HepG2 (cell line): Measurements from ENCODE around the gene PPP1R12A. TPM values are rescaled to one million over a fixed set of nuclear protein-coding genes. Genes with fewer than 3 reads are reported as not detected.

Source experiments
- ATAC-seq: fragments of 200-7000 bp; cut with Tn5 transposase; 3 replicates; pipeline ENCODE4 v1.9.1; 2020; ENCODE audit warnings: mild to moderate bottlenecking, moderate library complexity
- BruUV-seq: library from RNA; stranded (reverse); fragments of 400-500 nt; replicated peaks from 2 replicates; lab custom pipeline; 2021; lab: Mats Ljungman, UMichigan
- CTCF ChIA-PET: fragments of 300-600 bp; formaldehyde crosslinking; extraction: SDS; loops from one replicate; lab custom pipeline; 2021; ENCODE audit warnings: low total read pairs, inconsistent platforms, low intra/inter-chr PET ratio; lab: Yijun Ruan, JAX
- POLR2A ChIA-PET: fragments of 350-600 bp; sonication (Branson Sonifier 250); formaldehyde crosslinking; loops from one replicate; lab custom pipeline; 2020; ENCODE audit warnings: antibody characterized with exemption, inconsistent platforms; lab: Yijun Ruan, JAX
- DNase-seq: peaks from one replicate; pipeline ENCODE4 v3.0.0-alpha.2; 2015; ENCODE audit warnings: low spot score
- FAIRE-seq: peaks from 3 replicates; lab custom pipeline; 2011; peaks lifted over from hg19 to GRCh38; lab: Jason Lieb, UNC
- H2AFZ ChIP-seq: one replicate; pipeline ENCODE4 v1.6.1; 2011; ENCODE audit warnings: low read length, inconsistent platforms
- H3K27ac ChIP-seq: fragments of 300-600 bp; 3 replicates; pipeline ENCODE4 v1.8.0; 2011; ENCODE audit warnings: mixed run types, mild to moderate bottlenecking, mixed read lengths, low read length, inconsistent platforms; ENCODE audit not compliant: insufficient read depth; ENCODE audit errors: extremely low read length
- H3K27me3 ChIP-seq, 2 experiments: fragments of 200-600 bp in 1 of 2; 2 replicates in 1 of 2; 3 replicates in 1 of 2; pipeline versions ENCODE4 v1.6.0 to v1.8.0; 2011; ENCODE audit warnings: low read length in 2 of 2, mild to moderate bottlenecking in 2 of 2, moderate library complexity in 2 of 2, inconsistent platforms in 1 of 2; ENCODE audit not compliant: insufficient read depth in 2 of 2, control insufficient read depth in 1 of 2
- H3K36me3 ChIP-seq, 2 experiments: fragments of 200-600 bp in 1 of 2; replicated peaks in 1 of 2; 2 replicates in 1 of 2; 3 replicates in 1 of 2; pipeline versions ENCODE4 v1.5.1 to v1.8.0; 2011; ENCODE audit warnings: low read length in 2 of 2, inconsistent platforms in 1 of 2; ENCODE audit not compliant: insufficient read depth in 2 of 2, control insufficient read depth in 1 of 2
- H3K4me1 ChIP-seq: 2 replicates; pipeline ENCODE4 v1.5.1; 2012; ENCODE audit warnings: low read length, inconsistent platforms; ENCODE audit not compliant: insufficient read depth
- H3K4me2 ChIP-seq: 2 replicates; pipeline ENCODE4 v1.6.0; 2011; ENCODE audit warnings: low read depth, low read length, inconsistent platforms
- H3K4me3 ChIP-seq, 3 experiments: fragments of 200-600 bp in 1 of 3; sonication (generic), shearing (Covaris generic) in 1 of 3; replicated peaks in 1 of 3; 2 replicates each; pipeline ENCODE4 v1.5.1; 2011 to 2016; ENCODE audit warnings: low read length in 3 of 3, inconsistent platforms in 2 of 3, low read depth in 2 of 3, mild to moderate bottlenecking in 2 of 3, control low read depth in 1 of 3, mixed read lengths in 1 of 3; ENCODE audit not compliant: insufficient read depth in 1 of 3
- H3K79me2 ChIP-seq: one replicate; pipeline ENCODE4 v1.6.1; 2011; ENCODE audit warnings: low read length, inconsistent platforms; ENCODE audit not compliant: insufficient read depth
- H3K9ac ChIP-seq: 2 replicates; pipeline ENCODE4 v1.6.0; 2011; ENCODE audit warnings: mild to moderate bottlenecking, low read depth, low read length, inconsistent platforms; ENCODE audit not compliant: insufficient read depth
- H3K9me3 ChIP-seq: 2 replicates; pipeline ENCODE4 v1.5.1; 2012; ENCODE audit warnings: mild to moderate bottlenecking, low read length
- H4K20me1 ChIP-seq: 2 replicates; pipeline ENCODE4 v1.6.0; 2011; ENCODE audit warnings: inconsistent platforms, mild to moderate bottlenecking, low read length, moderate library complexity; ENCODE audit not compliant: insufficient read depth
- GATA4 ChIP-seq: sonication (generic); IDR thresholded peaks from 2 replicates; pipeline ENCODE4 v1.6.1; 2016; ENCODE audit warnings: antibody characterized with exemption, low read depth, borderline replicate concordance
- ZNF142 ChIP-seq: sonication (generic); formaldehyde crosslinking; IDR thresholded peaks from 2 replicates; pipeline ENCODE4 v1.4.0; 2020; ENCODE audit warnings: missing genetic modification reagents
- ZNF30 ChIP-seq: sonication (generic); formaldehyde crosslinking; IDR thresholded peaks from 2 replicates; pipeline ENCODE4 v1.5.0; 2020; ENCODE audit warnings: mild to moderate bottlenecking, missing genetic modification reagents
- ZNF510 ChIP-seq: sonication (generic); formaldehyde crosslinking; IDR thresholded peaks from 2 replicates; pipeline ENCODE4 v1.4.0; 2020; ENCODE audit warnings: low read depth, mild to moderate bottlenecking, missing genetic modification reagents
- WGBS: methylation state at CpG from one replicate; pipeline ENCODE4 v1.1.6; 2017; ENCODE audit warnings: low lambda C conversion rate; 5-methylcytosine and 5-hydroxymethylcytosine counted together
- in situ Hi-C: cut with HindIII; loops from 2 replicates; pipeline ENCODE4 v1.10.0; 2017; ENCODE audit warnings: low pct_unique_long_range_greater_than_20kb; ENCODE audit not compliant: extremely low pct_ligation_motif_present
- intact Hi-C: fragments of 100-400 bp; cut with micrococcal nuclease; formaldehyde crosslinking; loops from one replicate; pipeline ENCODE4 v1.10.0; 2022; ENCODE audit not compliant: unreplicated experiment
- polyA plus RNA-seq, 8 experiments: library from polyadenylated mRNA; depleted of rRNA in 3 of 8; stranded (reverse) in 7 of 8; unstranded in 1 of 8; fragments of >200 nt; fragmentation: Illumina TruSeq in 4 of 8; extraction: Trizol in 4 of 8; gene quantifications; 2 replicates each; pipeline versions ENCODE4 v1.2.1 to v1.2.3, GENCODE V29; 2011 to 2016; ENCODE audit warnings: low read depth in 4 of 8, missing spikeins in 1 of 8, mixed read lengths in 1 of 8; ENCODE audit not compliant: insufficient read depth in 1 of 8
- total RNA-seq, 5 experiments: library from RNA; depleted of rRNA; stranded (reverse); fragments of >200 nt; fragmentation: Illumina TruSeq; extraction: Trizol; gene quantifications; 2 replicates each; pipeline ENCODE4 v1.2.3, GENCODE V29; 2016; ENCODE audit warnings: low read depth in 1 of 5
- TF ChIP-seq, protein P1 (sequence below): sonication (generic); formaldehyde crosslinking; conservative IDR thresholded peaks from 2 replicates; pipeline ENCODE4 v1.8.0; 2022; ENCODE audit warnings: missing genetic modification reagents

PPP1R12A gene
- total and polyA plus RNA-seq, 2 of the 13 experiments (the other 11 are each of a cell fraction or from before 2014, with no cell fraction given): 23.8 to 50.0 TPM

DNA sequence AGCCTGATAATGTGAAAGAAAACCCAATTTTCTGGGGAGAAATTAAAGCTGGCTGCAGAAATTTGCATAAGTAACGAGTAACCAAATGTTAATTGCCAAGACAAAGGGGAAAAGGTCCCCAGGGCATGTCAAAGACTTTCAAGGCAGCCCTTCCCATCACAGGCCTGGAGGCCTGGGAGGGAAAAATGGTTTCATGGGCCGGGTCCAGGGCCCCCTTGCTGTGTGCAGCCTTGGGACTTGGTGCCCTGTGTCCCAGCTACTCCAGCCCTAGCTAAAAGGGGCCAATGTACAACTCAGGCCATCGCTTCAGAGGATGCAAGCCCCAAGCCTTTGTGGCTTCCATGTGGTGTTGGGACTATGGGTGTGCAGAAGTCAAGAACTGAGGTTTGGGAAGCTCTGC is 96.5 kb downstream of the PPP1R12A start:
- BruUV-seq: no TSS peak
- intact Hi-C loops: no loop called here

More for the DNA sequence above, 96.5 kb downstream of the PPP1R12A start:
- Histone ChIP-seq H3K4me2 (no peak overlapping the region), H3K9ac (no peak overlapping the region), H2AFZ (no peak overlapping the region), H4K20me1 (no peaks in the 10 kb centered on the region), H3K36me3 (peaks cover 3 to 16% of the 10 kb centered on the region in 2 experiments; a peak in 4 of 5 replicates), H3K27ac (no peak overlapping the region), H3K79me2 (no peaks in the 10 kb centered on the region), H3K4me1 (no peaks in the 10 kb centered on the region), H3K27me3 (no peaks in the 10 kb centered on the region), H3K9me3 (peaks cover 24% of the 10 kb centered on the region), H3K4me3 (no peak overlapping the region)
- DNase-seq (no peak), FAIRE-seq (no peak), ATAC-seq (no peak)
- in situ Hi-C loops: no loop called here
- CTCF ChIA-PET: no interaction called here
- TF ChIP-seq ZNF142: no peak
- no peak for TF ChIP-seq ZNF30 (CRISPR knock-in tag)
- TF ChIP-seq, protein P1, sequence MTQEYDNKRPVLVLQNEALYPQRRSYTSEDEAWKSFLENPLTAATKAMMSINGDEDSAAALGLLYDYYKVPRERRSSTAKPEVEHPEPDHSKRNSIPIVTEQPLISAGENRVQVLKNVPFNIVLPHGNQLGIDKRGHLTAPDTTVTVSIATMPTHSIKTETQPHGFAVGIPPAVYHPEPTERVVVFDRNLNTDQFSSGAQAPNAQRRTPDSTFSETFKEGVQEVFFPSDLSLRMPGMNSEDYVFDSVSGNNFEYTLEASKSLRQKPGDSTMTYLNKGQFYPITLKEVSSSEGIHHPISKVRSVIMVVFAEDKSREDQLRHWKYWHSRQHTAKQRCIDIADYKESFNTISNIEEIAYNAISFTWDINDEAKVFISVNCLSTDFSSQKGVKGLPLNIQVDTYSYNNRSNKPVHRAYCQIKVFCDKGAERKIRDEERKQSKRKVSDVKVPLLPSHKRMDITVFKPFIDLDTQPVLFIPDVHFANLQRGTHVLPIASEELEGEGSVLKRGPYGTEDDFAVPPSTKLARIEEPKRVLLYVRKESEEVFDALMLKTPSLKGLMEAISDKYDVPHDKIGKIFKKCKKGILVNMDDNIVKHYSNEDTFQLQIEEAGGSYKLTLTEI (CRISPR knock-in tag): no peak
- TF ChIP-seq ZNF510 (CRISPR knock-in tag): no peak
- TF ChIP-seq GATA4: no peak
- TF ChIP-seq, all 625 proteins: peak for 0
- 93% methylated on average over 3 of the region's 3 CpGs for WGBS
- POLR2A ChIA-PET: no interaction called here
